NB4 (cell line): ENCODE data around the gene ABCB9.

Experiments
- DNase-seq: peaks from one replicate; pipeline ENCODE4 v3.0.0; 2010; ENCODE audit warnings: low read depth
- H3K4me3 ChIP-seq: one replicate; pipeline ENCODE4 v1.5.1; 2011; ENCODE audit warnings: mild to moderate bottlenecking, low read depth, low read length, moderate library complexity
- MAX ChIP-seq: IDR thresholded peaks from 2 replicates; pipeline ENCODE4 v1.6.1; 2011; ENCODE audit warnings: low read depth, low read length
- MYC ChIP-seq: IDR thresholded peaks from 2 replicates; pipeline ENCODE4 v1.6.1; 2011; ENCODE audit warnings: low read depth, low read length
- POLR2A ChIP-seq: IDR thresholded peaks from 2 replicates; pipeline ENCODE4 v1.6.1; 2011; ENCODE audit warnings: mild to moderate bottlenecking; ENCODE audit not compliant: insufficient read length; ENCODE audit errors: extremely low read depth
- TF ChIP-seq, protein P1 (sequence below): IDR thresholded peaks from one replicate; pipeline ENCODE4 v1.5.1; 2012; ENCODE audit warnings: low read depth, low read length

Gene ABCB9

DNA sequence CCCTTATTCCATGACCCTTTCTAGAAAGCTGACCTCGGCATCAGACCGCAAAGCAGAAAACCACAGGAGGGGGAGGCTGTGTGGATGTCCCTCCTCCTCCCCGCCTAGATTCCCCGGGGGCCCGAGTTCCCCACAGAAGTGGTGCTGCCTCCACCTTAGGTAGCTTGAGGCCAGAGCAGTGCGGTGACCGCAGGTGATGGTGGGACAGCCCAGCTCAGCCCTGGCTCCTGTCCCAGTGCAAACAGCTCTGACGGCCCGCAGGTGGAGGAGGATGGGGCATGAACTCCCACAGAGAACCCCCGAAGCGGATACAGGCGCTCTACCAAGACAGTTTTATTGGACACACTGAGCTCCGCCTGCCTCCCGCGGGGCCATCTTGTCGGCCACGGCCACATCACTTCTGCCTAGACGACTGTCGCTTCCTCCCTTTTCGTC is 33.7 kb upstream of the ABCB9 start:
- no peak overlapping the region for H3K4me3 ChIP-seq
- DNase-seq = peak; percentile 94
- TF ChIP-seq MAX = 0 out of 2 replicates have a peak, but pooled peaks have one; percentile 31
- no peak for TF ChIP-seq POLR2A

GRCh38 chr12:122999196-122999946 is 33.1 kb upstream of the ABCB9 start:
- DNase-seq = no peak
- no peak overlapping the region for H3K4me3 ChIP-seq
- TF ChIP-seq MAX (no peak), POLR2A (no peak), MYC (no peak)
- TF ChIP-seq, protein P1, sequence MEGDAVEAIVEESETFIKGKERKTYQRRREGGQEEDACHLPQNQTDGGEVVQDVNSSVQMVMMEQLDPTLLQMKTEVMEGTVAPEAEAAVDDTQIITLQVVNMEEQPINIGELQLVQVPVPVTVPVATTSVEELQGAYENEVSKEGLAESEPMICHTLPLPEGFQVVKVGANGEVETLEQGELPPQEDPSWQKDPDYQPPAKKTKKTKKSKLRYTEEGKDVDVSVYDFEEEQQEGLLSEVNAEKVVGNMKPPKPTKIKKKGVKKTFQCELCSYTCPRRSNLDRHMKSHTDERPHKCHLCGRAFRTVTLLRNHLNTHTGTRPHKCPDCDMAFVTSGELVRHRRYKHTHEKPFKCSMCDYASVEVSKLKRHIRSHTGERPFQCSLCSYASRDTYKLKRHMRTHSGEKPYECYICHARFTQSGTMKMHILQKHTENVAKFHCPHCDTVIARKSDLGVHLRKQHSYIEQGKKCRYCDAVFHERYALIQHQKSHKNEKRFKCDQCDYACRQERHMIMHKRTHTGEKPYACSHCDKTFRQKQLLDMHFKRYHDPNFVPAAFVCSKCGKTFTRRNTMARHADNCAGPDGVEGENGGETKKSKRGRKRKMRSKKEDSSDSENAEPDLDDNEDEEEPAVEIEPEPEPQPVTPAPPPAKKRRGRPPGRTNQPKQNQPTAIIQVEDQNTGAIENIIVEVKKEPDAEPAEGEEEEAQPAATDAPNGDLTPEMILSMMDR = no peak

- H3K4me3 ChIP-seq = no peak overlapping the region
- no peak for TF ChIP-seq MAX
- TF ChIP-seq POLR2A = no peak
- TF ChIP-seq MYC = no peak
- TF ChIP-seq, protein P1 = no peak
- DNase-seq = no peak
Measured at GRCh38 chr12:122998316-122998715, 32.1 kb upstream of the ABCB9 start.

DNA sequence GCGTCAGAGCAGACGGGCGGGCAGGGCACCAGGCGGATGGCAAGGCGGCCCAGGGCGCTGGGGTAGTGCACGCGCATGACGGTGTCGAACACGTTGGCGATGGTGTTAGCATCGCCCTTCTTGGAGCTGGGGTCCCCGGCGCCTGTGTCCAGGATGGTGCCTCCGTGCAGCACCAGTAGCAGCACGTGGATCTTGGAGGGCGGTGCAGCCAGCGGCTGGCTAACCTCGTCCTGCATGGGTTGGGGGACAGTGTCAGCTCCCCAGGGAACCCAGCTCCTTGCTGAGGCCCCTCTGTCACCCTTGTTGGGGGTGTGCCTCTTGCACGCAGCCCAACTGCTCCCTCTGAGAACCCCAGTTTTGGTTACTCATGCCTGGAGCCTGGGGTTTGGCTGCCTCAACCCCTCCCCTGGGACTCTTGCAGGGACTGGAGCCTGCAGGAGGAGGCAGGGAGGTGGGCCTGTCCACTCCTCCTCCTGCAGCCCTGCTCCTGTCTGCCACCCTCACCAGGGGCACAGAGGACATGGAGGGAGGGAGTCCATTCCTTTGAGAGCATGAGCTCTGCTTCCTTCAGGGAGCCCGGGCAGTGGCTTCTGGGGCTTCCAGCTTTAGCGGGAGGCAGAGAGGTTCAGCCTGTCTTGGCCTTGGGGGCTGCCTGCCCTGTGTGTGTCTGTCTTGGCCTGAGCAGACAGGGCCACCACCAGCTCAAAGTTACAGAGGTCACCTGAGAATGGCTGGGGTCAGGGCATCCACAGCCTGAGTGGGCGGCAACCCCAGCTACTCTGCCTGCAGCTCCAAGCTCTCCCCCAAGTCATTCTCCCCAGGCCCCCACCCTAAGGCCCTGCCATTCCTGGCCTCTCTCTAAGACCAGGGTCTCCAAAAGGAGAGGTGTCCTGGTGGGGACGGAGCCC is 31.3 kb upstream of the ABCB9 start:
- DNase-seq = peak; percentile 67

DNA sequence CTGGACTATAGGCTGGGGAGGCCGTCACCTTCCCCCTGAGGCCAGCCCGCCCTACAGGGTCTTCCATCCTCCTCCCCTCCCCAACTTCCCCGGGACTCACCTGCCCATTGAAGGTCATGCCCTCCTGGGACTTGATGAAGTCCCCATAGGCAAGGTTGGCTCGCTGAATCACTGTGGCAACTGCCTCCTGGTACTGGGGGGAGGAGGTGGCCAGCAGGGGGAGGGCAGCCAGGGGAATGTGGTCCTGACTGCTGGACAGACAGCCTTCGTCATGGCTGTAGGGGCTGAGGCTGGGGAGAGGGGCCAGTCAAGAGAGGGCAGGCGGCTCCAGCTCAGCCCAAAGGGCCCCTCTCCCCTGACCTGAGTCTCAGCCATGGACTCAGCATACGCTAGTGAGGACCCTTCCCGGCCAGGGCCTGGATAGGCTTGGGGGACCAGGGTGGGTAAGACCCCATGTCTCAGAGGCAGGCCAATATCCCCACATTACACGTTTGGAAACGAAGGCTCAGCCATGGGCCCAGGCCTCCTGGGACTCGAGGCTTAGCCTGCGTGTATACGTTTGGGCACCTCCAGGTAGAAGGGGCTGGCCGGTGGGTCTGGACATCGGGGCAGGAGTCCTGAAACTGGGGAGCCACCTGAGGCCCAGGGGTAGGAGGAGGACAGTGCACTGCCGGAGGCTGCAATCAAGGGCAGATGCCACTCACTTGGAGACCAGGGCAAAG is 30.5 kb upstream of the ABCB9 start:
- no peak for TF ChIP-seq MYC
- TF ChIP-seq POLR2A = no peak
- TF ChIP-seq MAX = no peak
- TF ChIP-seq, protein P1 = no peak
- DNase-seq = no peak
- no peak overlapping the region for H3K4me3 ChIP-seq

More for the DNA sequence above, 31.3 kb upstream of the ABCB9 start:
- H3K4me3 ChIP-seq = no peak overlapping the region
- TF ChIP-seq MAX (no peak), POLR2A (no peak), MYC (no peak)
- TF ChIP-seq, protein P1 = no peak

DNA sequence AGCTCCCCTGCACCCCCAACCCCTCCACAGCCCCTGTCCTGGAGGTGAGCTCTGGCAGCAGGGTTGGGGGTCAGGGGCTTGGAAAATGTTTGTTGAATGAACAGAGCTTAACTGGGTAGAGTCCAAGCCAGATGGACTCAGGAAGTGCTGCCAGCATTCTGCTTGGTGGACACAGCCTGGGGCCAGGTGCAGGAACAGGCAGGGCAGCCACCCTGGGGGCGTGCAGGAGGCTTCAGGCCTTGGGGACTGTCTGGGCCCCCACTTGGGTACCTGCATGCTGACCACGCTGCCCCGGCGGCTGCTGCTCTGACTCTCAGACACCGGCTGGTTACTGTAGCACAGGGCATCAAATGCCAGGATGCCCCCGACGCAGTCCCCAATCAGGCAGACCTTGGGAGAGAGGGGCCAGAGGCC is 29.9 kb upstream of the ABCB9 start:
- no peak overlapping the region for H3K4me3 ChIP-seq
- TF ChIP-seq MYC = no peak
- TF ChIP-seq POLR2A = no peak
- TF ChIP-seq MAX = no peak
- TF ChIP-seq, protein P1 = no peak
- no peak for DNase-seq
